ENCODE results near the gene EVL.

DNA sequence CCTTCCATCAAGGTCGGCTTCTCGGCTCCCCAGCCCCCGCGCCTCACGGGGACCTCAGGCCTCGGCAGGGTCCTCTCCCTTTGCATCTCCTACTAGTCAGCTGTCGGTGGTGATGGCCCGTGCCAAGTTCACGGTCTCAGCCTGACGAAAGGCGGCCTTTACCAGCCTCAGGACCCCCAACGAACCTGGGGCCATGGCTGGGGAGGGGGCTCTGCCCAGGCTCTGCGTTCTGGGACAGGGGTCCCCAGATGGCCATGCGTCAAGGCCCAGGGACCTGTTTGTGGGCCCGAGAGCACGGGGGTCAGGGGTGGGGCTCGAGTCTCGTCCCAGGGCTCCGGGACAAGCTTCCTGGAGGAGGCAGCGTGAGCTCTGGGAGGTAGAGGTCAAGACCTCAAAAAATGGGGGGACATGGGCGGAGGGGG, 127.0 kb downstream of the EVL start:
- TF ChIP-seq, protein P1, sequence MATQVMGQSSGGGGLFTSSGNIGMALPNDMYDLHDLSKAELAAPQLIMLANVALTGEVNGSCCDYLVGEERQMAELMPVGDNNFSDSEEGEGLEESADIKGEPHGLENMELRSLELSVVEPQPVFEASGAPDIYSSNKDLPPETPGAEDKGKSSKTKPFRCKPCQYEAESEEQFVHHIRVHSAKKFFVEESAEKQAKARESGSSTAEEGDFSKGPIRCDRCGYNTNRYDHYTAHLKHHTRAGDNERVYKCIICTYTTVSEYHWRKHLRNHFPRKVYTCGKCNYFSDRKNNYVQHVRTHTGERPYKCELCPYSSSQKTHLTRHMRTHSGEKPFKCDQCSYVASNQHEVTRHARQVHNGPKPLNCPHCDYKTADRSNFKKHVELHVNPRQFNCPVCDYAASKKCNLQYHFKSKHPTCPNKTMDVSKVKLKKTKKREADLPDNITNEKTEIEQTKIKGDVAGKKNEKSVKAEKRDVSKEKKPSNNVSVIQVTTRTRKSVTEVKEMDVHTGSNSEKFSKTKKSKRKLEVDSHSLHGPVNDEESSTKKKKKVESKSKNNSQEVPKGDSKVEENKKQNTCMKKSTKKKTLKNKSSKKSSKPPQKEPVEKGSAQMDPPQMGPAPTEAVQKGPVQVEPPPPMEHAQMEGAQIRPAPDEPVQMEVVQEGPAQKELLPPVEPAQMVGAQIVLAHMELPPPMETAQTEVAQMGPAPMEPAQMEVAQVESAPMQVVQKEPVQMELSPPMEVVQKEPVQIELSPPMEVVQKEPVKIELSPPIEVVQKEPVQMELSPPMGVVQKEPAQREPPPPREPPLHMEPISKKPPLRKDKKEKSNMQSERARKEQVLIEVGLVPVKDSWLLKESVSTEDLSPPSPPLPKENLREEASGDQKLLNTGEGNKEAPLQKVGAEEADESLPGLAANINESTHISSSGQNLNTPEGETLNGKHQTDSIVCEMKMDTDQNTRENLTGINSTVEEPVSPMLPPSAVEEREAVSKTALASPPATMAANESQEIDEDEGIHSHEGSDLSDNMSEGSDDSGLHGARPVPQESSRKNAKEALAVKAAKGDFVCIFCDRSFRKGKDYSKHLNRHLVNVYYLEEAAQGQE (IDR thresholded peaks at IDR 0.05; ENCODE audit: low read depth, low read length): no peak
- TF ChIP-seq, protein P2, sequence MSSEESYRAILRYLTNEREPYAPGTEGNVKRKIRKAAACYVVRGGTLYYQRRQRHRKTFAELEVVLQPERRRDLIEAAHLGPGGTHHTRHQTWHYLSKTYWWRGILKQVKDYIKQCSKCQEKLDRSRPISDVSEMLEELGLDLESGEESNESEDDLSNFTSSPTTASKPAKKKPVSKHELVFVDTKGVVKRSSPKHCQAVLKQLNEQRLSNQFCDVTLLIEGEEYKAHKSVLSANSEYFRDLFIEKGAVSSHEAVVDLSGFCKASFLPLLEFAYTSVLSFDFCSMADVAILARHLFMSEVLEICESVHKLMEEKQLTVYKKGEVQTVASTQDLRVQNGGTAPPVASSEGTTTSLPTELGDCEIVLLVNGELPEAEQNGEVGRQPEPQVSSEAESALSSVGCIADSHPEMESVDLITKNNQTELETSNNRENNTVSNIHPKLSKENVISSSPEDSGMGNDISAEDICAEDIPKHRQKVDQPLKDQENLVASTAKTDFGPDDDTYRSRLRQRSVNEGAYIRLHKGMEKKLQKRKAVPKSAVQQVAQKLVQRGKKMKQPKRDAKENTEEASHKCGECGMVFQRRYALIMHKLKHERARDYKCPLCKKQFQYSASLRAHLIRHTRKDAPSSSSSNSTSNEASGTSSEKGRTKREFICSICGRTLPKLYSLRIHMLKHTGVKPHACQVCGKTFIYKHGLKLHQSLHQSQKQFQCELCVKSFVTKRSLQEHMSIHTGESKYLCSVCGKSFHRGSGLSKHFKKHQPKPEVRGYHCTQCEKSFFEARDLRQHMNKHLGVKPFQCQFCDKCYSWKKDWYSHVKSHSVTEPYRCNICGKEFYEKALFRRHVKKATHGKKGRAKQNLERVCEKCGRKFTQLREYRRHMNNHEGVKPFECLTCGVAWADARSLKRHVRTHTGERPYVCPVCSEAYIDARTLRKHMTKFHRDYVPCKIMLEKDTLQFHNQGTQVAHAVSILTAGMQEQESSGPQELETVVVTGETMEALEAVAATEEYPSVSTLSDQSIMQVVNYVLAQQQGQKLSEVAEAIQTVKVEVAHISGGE (CRISPR knock-in tag; IDR thresholded peaks at IDR 0.05): no peak
- TF ChIP-seq NR2C2 (IDR thresholded peaks at IDR 0.05; ENCODE audit: borderline replicate concordance, control insufficient read depth, insufficient read length, low read depth) (no peak), CREB1 (IDR thresholded peaks at IDR 0.05; ENCODE audit: low read depth) (no peak), EZH2 (IDR thresholded peaks at IDR 0.05; ENCODE audit: borderline replicate concordance, control insufficient read depth, low read depth, low read length) (no peak), RFX5 (IDR thresholded peaks at IDR 0.05; ENCODE audit: low read depth, low read length) (no peak), SUZ12 (IDR thresholded peaks at IDR 0.05; ENCODE audit: unreplicated experiment) (no peak), NFXL1 (IDR thresholded peaks at IDR 0.05; ENCODE audit: borderline replicate concordance) (no peak), EGR1 (IDR thresholded peaks at IDR 0.05; ENCODE audit: borderline replicate concordance in 1 of 2, low read depth in 2 of 2, low read length in 2 of 2) (no peak), POLR2AphosphoS5 (IDR thresholded peaks at IDR 0.05; ENCODE audit: low read length) (no peak)
- TF ChIP-seq, protein P3, sequence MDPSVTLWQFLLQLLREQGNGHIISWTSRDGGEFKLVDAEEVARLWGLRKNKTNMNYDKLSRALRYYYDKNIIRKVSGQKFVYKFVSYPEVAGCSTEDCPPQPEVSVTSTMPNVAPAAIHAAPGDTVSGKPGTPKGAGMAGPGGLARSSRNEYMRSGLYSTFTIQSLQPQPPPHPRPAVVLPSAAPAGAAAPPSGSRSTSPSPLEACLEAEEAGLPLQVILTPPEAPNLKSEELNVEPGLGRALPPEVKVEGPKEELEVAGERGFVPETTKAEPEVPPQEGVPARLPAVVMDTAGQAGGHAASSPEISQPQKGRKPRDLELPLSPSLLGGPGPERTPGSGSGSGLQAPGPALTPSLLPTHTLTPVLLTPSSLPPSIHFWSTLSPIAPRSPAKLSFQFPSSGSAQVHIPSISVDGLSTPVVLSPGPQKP (IDR thresholded peaks at IDR 0.05; ENCODE audit: low read depth, low read length): no peak
- TF ChIP-seq, protein P4, sequence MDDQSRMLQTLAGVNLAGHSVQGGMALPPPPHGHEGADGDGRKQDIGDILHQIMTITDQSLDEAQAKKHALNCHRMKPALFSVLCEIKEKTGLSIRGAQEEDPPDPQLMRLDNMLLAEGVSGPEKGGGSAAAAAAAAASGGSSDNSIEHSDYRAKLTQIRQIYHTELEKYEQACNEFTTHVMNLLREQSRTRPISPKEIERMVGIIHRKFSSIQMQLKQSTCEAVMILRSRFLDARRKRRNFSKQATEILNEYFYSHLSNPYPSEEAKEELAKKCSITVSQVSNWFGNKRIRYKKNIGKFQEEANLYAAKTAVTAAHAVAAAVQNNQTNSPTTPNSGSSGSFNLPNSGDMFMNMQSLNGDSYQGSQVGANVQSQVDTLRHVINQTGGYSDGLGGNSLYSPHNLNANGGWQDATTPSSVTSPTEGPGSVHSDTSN (IDR thresholded peaks at IDR 0.05; ENCODE audit: insufficient replicate concordance, low read depth, low read length): no peak
- TF ChIP-seq, protein P5, sequence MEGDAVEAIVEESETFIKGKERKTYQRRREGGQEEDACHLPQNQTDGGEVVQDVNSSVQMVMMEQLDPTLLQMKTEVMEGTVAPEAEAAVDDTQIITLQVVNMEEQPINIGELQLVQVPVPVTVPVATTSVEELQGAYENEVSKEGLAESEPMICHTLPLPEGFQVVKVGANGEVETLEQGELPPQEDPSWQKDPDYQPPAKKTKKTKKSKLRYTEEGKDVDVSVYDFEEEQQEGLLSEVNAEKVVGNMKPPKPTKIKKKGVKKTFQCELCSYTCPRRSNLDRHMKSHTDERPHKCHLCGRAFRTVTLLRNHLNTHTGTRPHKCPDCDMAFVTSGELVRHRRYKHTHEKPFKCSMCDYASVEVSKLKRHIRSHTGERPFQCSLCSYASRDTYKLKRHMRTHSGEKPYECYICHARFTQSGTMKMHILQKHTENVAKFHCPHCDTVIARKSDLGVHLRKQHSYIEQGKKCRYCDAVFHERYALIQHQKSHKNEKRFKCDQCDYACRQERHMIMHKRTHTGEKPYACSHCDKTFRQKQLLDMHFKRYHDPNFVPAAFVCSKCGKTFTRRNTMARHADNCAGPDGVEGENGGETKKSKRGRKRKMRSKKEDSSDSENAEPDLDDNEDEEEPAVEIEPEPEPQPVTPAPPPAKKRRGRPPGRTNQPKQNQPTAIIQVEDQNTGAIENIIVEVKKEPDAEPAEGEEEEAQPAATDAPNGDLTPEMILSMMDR (IDR thresholded peaks at IDR 0.05 in 2 of 3, conservative IDR thresholded peaks at IDR 0.05 in 1 of 3; ENCODE audit: control insufficient read depth in 2 of 3, extremely low read depth in 1 of 3, insufficient read depth in 1 of 3, low read depth in 3 of 3, low read length in 3 of 3): no peak

All from GM12878 (cell line).